NT2/D1 (cell line): ENCODE measurements around the gene CHAMP1.

Experiments used
- SUZ12 ChIP-seq: IDR thresholded peaks from 2 replicates; pipeline ENCODE4 v1.6.1; 2011; ENCODE audit not compliant: insufficient read length, insufficient read depth; ENCODE audit errors: extremely low read depth
- YY1 ChIP-seq: IDR thresholded peaks from 2 replicates; pipeline ENCODE4 v1.6.1; 2011; ENCODE audit not compliant: insufficient read length, insufficient read depth
- ZNF274 ChIP-seq: IDR thresholded peaks from 2 replicates; pipeline ENCODE4 v1.6.1; 2011; ENCODE audit warnings: mild to moderate bottlenecking, low read depth, low read length

DNA sequence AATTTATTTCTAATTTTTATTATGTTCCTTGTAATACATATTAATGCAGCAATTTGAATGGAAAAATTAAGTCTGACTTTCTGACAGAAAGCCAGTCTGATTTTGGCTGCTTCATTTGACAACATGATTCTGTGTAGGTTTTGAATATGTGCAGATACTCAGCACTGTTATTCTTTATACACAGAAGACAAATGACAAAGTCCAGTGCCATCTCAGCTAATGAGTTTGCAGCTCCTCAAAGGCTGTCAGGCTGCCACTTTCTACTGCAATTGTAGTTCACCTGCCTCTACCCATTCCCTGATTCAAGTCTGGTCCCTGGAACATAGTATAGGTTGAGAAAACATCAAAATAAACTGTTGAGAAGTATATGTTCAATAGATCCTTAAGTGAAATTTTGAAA lies 2.9 kb upstream of the CHAMP1 start:
- no peak for TF ChIP-seq ZNF274
- TF ChIP-seq YY1 = no peak
- no peak for TF ChIP-seq SUZ12
